Testis (tissue), 3 donors: ENCODE measurements around the gene ELF5. TPM values are rescaled to one million over a fixed set of nuclear protein-coding genes. Genes with fewer than 3 reads are reported as not detected.
A peak's percentile ranks its signal among the peaks of the same experiment; 100 is the strongest.

Experiments
- DNase-seq: peaks from one replicate; pipeline ENCODE4 v3.0.0-alpha.2; 2019
- H3K27ac ChIP-seq, 2 donors: fragments of 200-600 bp; sonication (generic); one replicate each; pipeline ENCODE4 v1.5.1; 2019
- H3K27me3 ChIP-seq: fragments of 200-600 bp; sonication (generic); one replicate; pipeline ENCODE4 v1.5.1; 2019
- H3K36me3 ChIP-seq: fragments of 200-600 bp; sonication (generic); one replicate; pipeline ENCODE4 v1.5.1; 2017; ENCODE audit warnings: low read depth; ENCODE audit errors: missing control alignments
- H3K4me1 ChIP-seq: fragments of 200-600 bp; sonication (generic); one replicate; pipeline ENCODE4 v1.5.1; 2019
- H3K4me3 ChIP-seq, 2 donors: fragments of 200-600 bp; sonication (generic); one replicate each; pipeline ENCODE4 v1.5.1; 2017 to 2019
- H3K9me3 ChIP-seq: fragments of 200-600 bp; sonication (generic); one replicate; pipeline ENCODE4 v1.5.1; 2017
- POLR2A ChIP-seq: fragments of 450-650 bp; IDR thresholded peaks from one replicate; pipeline ENCODE4 v1.6.1; 2017; ENCODE audit warnings: antibody characterized with exemption, mild to moderate bottlenecking, moderate library complexity
- WGBS, 2 donors: methylation state at CpG; one replicate each; pipeline ENCODE4 v1.1.5; 2018; 5-methylcytosine and 5-hydroxymethylcytosine counted together
- intact Hi-C: fragments of 100-400 bp; cut with DNase I; formaldehyde crosslinking; loops from one replicate; pipeline ENCODE4 v1.15.1; 2023; ENCODE audit warnings: low total_unique reads
- polyA plus RNA-seq: library from polyadenylated mRNA; stranded (reverse); fragments of 350-450 nt; fragmentation: Illumina TruSeq; extraction: RNeasy Lipid Tissue Mini Kit (QIAGEN cat#74804); gene quantifications from one replicate; pipeline ENCODE4 v1.2.3, GENCODE V29; 2014; ENCODE audit warnings: low read depth, low replicate concordance; ENCODE audit not compliant: insufficient read depth
- total RNA-seq, 2 donors: library from RNA; depleted of rRNA; stranded (reverse); fragments of >200 nt; gene quantifications; one replicate each; pipeline ENCODE4 v1.2.3, GENCODE V29; 2016
- TF ChIP-seq, protein P1 (sequence below), 3 experiments: fragments of 450-650 bp in 2 of 3; fragments of 200-600 bp in 1 of 3; sonication (generic) in 1 of 3; IDR thresholded peaks; one replicate each; pipeline ENCODE4 v1.5.1; 2016 to 2019; ENCODE audit warnings: antibody characterized with exemption in 3 of 3, mild to moderate bottlenecking in 2 of 3, moderate library complexity in 1 of 3

ELF5 gene
- total and polyA plus RNA-seq, 3 donors from 2014 or later = 0.34 to 0.63 (median 0.43) TPM

DNA sequence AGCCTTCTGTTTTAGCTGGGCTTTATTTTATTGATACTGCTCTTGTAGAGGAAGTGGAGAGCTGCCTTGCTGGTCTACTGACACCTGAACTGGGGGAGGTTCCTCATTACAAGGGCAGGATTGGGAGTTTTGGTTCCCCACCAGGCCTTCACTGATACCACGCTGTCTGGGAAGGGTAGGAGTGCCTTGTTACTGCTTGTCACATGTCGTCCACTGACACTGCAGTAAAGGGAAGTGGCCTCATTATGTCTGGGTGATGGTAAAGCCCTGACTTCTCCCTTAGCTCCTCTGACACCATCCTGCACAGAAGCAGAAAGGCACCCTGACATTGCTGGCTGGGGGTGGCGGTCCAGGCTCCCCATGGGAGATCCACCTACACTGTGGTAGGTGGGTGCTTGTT lies 38.7 kb upstream of the ELF5 start:
- Histone ChIP-seq H3K4me1 (no peaks in the 10 kb centered on the region), H3K36me3 (no peaks in the 10 kb centered on the region), H3K27me3 (no peaks in the 10 kb centered on the region), H3K9me3 (no peaks in the 10 kb centered on the region), H3K27ac (no peak overlapping the region), H3K4me3 (no peak overlapping the region)
- 38 to 68% methylated on average over 1 to 3 of the region's 3 CpGs for WGBS, 2 donors
- intact Hi-C loops = no loop called here
- no peak for DNase-seq
- TF ChIP-seq, protein P1, sequence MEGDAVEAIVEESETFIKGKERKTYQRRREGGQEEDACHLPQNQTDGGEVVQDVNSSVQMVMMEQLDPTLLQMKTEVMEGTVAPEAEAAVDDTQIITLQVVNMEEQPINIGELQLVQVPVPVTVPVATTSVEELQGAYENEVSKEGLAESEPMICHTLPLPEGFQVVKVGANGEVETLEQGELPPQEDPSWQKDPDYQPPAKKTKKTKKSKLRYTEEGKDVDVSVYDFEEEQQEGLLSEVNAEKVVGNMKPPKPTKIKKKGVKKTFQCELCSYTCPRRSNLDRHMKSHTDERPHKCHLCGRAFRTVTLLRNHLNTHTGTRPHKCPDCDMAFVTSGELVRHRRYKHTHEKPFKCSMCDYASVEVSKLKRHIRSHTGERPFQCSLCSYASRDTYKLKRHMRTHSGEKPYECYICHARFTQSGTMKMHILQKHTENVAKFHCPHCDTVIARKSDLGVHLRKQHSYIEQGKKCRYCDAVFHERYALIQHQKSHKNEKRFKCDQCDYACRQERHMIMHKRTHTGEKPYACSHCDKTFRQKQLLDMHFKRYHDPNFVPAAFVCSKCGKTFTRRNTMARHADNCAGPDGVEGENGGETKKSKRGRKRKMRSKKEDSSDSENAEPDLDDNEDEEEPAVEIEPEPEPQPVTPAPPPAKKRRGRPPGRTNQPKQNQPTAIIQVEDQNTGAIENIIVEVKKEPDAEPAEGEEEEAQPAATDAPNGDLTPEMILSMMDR (IDR thresholded peaks at IDR 0.05) = no peak
- TF ChIP-seq POLR2A = no peak

DNA sequence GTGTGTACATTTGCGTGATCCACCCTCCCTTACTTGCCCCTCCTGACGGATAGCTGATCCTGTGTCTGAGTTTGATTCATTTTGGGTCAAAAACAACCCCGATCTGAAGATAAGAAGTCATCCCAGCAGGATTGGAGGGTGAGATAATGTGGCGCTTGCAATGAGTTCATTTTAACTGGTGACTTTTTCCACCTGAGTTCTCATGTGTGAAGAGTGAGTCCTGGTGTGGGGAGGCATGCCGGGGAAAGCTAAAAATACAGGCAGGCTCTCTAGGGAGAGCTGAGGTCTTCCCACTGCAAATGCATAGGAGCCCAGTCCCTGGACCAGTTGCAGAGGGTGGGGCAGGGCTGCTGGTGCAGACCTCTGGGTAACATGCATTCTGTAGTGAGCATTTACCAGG lies 35.7 kb upstream of the ELF5 start:
- H3K4me1 ChIP-seq = no peaks in the 10 kb centered on the region
- no peak for DNase-seq
- no peaks in the 10 kb centered on the region for H3K36me3 ChIP-seq
- 65 to 68% methylated on average over 5 of the region's 5 CpGs for WGBS, 2 donors
- H3K27ac ChIP-seq = no peak overlapping the region
- no peak for TF ChIP-seq POLR2A
- TF ChIP-seq, protein P1 (IDR thresholded peaks at IDR 0.05) = no peak
- no peaks in the 10 kb centered on the region for H3K27me3 ChIP-seq
- intact Hi-C loops = no loop called here
- H3K9me3 ChIP-seq = no peaks in the 10 kb centered on the region
- no peak overlapping the region for H3K4me3 ChIP-seq

GRCh38 chr11:34548278-34548677 lies 34.7 kb upstream of the ELF5 start:
- no peaks in the 10 kb centered on the region for H3K36me3 ChIP-seq
- 88 to 94% methylated on average over 3 to 4 of the region's 4 CpGs for WGBS, 2 donors
- H3K27ac ChIP-seq = no peak overlapping the region

DNA sequence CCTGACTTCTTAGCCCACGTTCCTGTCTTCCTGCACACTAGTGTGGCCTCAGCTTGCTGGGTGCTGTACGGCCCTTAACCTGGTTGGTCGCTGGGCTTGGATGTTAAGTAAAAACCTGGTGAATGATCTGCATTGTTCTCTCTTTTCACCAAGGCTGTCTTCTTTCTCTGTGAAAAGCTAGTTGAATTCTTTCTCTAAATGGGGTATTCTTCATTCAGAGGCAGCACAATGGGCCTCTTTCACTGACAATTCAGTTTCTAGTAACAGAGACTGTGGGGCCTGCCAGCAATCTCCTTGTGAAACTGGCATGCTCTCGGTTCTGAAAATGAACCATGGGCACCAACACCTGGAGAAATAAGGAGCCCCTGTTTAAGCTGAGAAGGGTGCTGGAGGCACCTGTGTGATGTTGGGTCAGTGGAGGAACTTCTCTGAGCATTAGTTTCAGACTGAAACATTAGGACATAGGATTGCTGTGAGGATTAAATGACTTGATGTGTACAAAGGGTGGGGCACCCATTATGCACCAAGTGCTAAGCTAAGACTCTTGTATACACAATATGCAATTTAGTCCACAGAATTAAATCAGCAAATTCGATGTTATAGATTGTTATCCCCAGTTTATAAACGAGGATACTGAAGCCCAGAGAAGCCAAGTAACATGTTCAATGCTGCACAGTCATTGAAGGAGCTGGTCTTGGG lies 33.1 kb upstream of the ELF5 start:
- H3K27ac ChIP-seq = no peak overlapping the region
- H3K9me3 ChIP-seq = no peaks in the 10 kb centered on the region
- H3K27me3 ChIP-seq = no peaks in the 10 kb centered on the region
- intact Hi-C loops = no loop called here
- WGBS, 2 donors = 57 to 77% methylated on average over 6 of the region's 6 CpGs
- no peak overlapping the region for H3K4me3 ChIP-seq
- no peaks in the 10 kb centered on the region for H3K4me1 ChIP-seq
- DNase-seq = peak; percentile 40
- no peak for TF ChIP-seq POLR2A
- TF ChIP-seq, protein P1 (IDR thresholded peaks at IDR 0.05) = no peak
- H3K36me3 ChIP-seq = no peaks in the 10 kb centered on the region

More at GRCh38 chr11:34548278-34548677, 34.7 kb upstream of the ELF5 start:
- H3K27me3 ChIP-seq = no peaks in the 10 kb centered on the region
- no peak for TF ChIP-seq POLR2A
- TF ChIP-seq, protein P1 (IDR thresholded peaks at IDR 0.05) = no peak
- no peak for DNase-seq
- intact Hi-C loops = no loop called here
- H3K4me1 ChIP-seq = no peaks in the 10 kb centered on the region
- no peaks in the 10 kb centered on the region for H3K9me3 ChIP-seq
- no peak overlapping the region for H3K4me3 ChIP-seq

DNA sequence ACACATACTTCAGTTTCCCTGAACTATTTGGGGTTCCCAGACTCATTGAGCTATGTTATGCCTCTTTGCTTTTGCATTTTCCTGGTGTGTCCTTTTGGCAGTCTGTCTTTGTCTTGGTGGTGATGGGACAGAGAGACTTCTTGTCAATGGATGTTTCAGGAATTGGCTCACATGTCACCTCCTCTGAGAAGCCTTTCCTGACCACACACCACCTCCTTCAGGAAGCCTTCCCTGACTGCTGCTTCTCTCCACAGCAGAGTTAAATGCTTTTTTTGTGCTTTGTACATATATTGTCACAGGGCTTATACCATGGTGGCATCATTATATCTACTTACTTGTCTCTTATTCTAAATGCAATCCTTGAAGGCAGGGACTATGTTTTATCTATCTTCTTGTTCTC lies 28.5 kb upstream of the ELF5 start:
- no peak for DNase-seq
- TF ChIP-seq, protein P1 (IDR thresholded peaks at IDR 0.05) = no peak
- no peak for TF ChIP-seq POLR2A
- no peaks in the 10 kb centered on the region for H3K9me3 ChIP-seq
- no peaks in the 10 kb centered on the region for H3K27me3 ChIP-seq
- no peak overlapping the region for H3K4me3 ChIP-seq
- no peak overlapping the region for H3K27ac ChIP-seq
- no peaks in the 10 kb centered on the region for H3K36me3 ChIP-seq
- no peaks in the 10 kb centered on the region for H3K4me1 ChIP-seq
- intact Hi-C loops = no loop called here
